Forelimb muscle (tissue), 1 donor: ENCODE data around the gene FOXL3. TPM values are rescaled to one million over a fixed set of nuclear protein-coding genes. Genes with fewer than 3 reads are reported as not detected.
"Not testable (repeated sequence)": the region's sequence is repeated elsewhere in the genome, so short reads cannot be mapped to it uniquely, and the experiment has no call there.

ENCODE experiments used
- DNase-seq: peaks from one replicate; pipeline ENCODE4 v3.0.0-alpha.2; 2013; ENCODE audit warnings: low read depth
- polyA plus RNA-seq: library from polyadenylated mRNA; unstranded; fragments of 120-200 nt; gene quantifications from one replicate; pipeline ENCODE4 v1.2.1, GENCODE V29; 2013; ENCODE audit not compliant: insufficient read length

FOXL3 gene
- polyA plus RNA-seq, 1 donor: not detected

- no peak for DNase-seq
Measured at GRCh38 chr7:323410-323809, 33.4 kb downstream of the FOXL3 start.

GRCh38 chr7:324011-324410, 34.0 kb downstream of the FOXL3 start:
- no peak for DNase-seq

GRCh38 chr7:325051-325798, 35.3 kb downstream of the FOXL3 start:
- DNase-seq: no peak

DNA sequence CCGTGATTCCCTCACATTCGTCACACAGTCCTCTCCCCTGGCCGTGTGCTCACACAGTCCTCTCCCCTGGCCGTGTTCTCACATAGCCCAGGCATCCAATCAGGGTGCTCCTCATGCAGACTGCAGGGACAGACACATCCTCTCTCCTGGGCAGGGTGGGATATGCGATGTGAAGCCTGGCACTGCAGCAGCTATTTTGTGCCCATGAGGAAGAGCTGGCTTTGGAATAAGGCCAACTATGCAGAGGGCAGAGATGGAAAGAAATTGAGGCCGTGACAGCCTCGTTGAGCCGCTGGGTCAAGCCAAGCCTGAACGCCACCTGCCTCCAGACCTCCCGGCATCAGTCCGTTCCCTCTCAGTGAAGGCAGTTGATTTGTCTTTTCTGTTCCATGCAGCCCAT, 35.8 kb downstream of the FOXL3 start:
- DNase-seq: no peak

GRCh38 chr7:326273-326672, 36.3 kb downstream of the FOXL3 start:
- no peak for DNase-seq

GRCh38 chr7:326809-327232, 36.9 kb downstream of the FOXL3 start:
- no peak for DNase-seq

DNA sequence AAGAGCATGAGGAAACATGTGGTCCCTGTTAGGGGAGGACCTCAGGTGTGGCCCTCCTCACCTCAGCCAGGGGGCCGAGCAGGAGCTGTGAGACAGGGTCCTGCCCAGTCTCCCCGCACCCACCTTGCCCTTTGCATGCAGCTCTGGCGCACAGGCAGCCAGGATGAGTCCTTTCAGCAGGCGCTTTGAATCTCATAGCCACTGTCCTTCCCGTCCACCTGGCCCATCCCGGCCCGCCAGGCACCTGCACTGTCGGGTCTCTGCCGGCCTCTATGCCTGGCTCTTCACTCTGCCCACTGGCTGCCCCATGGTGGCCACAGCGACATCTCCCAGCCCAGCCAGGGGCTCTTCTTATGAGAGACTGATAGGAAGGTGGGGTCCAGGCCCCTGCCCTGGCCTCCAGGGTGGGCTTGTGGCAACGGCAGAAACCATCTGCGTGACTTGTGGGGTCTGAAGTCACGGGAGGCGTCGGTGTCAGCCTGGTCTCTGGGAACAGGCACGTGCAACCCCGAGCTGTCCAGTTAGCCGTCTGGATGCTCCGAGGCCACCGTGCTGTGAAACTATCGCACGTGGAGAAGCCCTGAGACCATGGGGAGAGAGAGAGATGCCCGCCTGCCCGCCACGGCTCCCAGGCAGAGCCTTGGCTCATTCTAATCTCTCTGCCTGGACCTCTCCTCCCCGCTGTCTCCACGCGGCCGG, 37.4 kb downstream of the FOXL3 start:
- DNase-seq: no peak

- DNase-seq: no peak
Measured at GRCh38 chr7:327991-328702, 38.2 kb downstream of the FOXL3 start.

- DNase-seq: no peak
Measured at GRCh38 chr7:329691-330281, 39.8 kb downstream of the FOXL3 start.

GRCh38 chr7:330511-331230, 40.7 kb downstream of the FOXL3 start:
- DNase-seq: no peak

DNA sequence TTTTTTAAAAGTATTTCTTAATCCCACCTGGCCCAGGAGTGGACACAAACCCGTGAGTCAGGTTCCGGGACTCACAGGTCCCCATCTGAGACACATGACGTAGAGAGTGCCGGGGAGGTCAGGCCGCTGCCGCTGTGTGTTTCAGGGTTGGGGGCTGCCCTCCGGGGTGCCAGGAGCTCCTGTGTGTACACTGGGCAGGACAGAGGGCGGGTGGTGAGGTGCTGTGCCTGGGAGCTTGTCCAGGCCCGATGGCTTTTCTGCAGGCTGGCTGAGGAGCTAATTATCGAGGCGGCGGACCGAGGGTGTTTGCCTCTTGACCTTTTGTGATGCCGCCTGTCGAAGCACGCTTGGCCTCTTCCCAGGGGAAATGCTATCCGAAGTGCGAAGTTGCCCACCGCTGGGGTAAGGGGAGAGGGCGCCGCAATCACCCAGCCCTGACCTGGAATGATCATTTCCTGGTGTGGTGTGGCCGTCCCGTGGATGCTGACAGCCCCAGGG, 42.1 kb downstream of the FOXL3 start:
- no peak for DNase-seq

DNA sequence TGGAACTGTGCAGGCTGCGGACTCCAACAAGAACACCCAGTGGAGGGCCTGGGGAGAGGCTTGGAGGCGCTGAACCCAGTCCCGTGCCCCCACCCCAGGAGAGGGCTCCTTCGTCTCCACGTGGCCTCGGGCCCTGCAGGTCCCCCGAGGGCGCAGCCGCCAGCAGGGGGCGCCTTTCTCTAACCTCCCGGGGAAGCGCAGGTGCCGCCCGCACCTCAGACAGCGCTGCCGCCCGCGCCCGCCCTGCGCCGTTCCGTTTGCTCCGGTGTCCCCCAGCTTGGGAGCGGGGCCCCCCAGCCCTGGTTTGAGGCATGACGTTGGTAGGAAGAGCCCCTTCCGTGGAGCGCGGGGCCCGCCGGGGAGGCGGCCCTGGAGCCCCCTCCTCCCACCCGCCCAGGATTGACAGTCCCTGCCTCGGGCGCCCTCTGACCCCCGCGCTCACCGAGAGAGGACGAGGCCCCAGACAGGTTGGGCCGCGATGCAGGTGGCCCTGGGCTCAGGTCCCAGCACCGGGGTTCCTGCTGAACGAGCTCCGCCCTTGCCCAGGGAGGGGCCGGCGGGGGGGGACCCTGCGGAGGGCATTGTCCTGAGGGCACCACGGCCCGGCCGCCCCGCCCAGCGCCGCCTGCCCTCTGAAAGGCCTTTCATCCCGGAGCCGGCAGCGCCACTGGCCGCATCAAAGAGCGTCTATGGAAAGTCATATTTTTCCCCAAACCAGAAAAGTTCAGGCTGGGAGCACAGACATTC, 42.8 kb downstream of the FOXL3 start:
- DNase-seq: no peak

DNA sequence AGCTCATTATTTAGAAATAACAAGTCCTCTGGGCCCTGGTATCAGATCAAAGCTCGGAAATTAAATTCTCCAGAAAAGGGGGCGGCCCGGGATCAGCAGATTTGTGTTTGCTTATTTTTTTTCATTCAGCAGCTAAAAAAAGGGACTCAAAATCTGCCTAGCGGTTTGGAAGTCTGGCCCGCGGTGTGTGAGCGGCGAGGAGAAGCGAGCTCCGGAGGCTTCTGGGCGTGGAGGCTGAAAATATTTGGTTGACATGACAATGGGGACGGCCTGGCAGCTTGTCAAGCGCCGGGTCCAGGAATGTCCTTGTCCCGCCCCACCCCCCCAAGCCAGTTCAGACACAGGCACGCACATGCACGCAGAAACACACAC, 43.4 kb downstream of the FOXL3 start:
- no peak for DNase-seq

- no peak for DNase-seq
Measured at GRCh38 chr7:334618-335357, 44.8 kb downstream of the FOXL3 start.

DNA sequence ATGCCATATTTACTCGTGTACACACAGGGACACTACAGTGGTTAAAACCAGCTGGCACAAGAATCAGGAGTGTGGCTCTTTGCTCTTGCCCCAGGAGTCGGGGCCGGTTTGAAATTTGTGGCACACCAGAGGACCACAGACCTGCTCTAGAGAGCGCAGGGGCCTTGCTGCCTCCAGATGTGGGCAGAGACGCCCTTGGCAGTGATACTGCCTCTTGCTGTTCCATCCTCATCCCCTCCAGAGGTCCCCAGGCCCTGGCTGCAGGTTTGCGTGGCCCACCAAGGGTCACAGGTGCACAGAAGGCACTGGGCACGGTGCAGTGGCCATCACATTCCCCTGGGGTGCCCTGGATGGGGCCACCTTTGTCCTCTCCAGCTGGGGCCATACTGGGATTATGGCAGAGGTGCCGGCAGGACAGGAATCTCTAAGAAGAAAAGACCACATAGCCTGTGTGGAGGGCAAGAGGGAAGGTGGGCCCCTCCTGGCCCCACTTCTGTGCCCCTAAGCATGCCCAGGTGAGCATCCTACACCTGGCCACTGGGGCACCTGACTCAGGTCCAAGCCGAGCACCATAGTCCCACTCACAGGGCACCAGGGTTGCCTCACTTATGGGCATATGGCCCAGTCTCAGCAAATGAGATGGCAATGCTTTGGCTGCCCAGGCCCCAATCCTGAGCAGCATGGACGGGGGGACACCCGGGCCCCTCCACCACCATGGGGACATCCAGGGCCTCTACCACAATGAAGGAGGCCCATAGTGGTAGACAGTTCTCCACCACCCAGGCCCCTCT, 45.6 kb downstream of the FOXL3 start:
- no peak for DNase-seq

DNA sequence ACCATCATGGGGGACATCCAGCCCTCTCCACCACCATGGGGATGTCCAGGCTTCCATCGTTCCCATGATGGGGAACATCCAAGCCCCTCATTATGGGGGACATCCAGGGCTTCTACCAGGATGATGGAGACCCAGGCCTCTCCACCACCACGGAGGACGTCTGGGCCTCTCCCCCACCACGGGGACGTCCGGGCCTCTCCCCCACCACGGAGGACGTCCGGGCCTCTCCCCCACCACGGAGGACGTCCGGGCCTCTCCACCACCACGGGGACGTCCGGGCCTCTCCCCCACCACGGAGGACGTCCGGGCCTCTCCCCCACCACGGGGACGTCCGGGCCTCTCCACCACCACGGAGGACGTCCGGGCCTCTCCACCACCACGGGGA, 46.2 kb downstream of the FOXL3 start:
- DNase-seq: not testable (repeated sequence)

DNA sequence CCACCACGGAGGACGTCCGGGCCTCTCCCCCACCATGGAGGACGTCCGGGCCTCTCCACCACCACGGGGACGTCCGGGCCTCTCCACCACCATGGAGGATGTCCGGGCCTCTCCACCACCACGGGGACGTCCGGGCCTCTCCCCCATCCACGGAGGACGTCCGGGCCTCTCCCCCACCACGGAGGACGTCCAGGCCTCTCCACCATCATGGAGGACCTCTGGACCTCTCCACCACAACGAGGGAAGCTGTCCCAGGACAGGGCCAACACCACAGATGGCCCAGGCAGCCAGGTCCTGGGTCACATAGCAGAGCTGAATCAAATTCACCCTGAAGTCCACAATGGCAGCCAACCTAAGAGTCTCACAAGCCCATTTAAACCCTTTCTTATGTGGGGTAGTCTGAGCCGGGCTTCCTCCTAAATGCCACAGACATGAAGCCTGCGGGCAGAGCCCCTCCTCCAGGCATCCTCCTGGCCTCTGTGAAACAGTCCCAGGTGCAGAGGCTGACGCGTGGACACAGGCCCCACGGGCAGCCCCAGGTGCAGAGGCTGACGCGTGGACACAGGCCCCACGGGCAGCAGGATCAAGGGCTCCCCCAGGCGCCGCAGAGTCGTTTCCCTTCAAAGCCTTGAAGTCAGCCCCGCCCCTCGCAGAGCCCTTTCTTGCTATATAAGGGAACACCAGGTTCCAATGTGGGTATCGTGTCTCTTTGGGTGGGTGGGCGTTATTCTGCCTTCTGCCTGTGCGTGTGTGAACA, 47.0 kb downstream of the FOXL3 start:
- DNase-seq: no peak

DNA sequence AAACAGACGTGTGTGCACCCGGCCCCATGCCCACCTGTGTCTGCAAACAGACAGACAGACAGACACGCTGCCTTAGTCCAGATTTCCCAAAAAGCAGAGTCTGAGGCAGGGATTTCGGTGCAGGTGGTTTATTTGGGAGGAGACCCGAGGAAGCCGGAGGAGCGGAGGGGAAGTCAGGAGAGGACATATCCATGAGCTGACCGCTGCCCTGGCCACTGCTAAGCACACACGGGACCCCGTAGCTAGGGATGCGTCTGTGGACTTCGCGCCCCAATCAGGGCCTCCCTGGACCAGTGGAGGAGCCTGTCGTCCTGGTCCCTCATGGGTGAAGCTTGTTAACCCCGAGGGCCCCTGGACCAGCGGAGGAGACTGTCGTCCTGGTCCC, 47.6 kb downstream of the FOXL3 start:
- no peak for DNase-seq
